Ovary (tissue), 9 donors: Measurements from ENCODE around the gene ANKDD1A. TPM values are rescaled to one million over a fixed set of nuclear protein-coding genes. Genes with fewer than 3 reads are reported as not detected.

Experiments
- DNase-seq, 5 donors: peaks; one replicate each; pipeline ENCODE4 v3.0.0-alpha.2; 2019 to 2020
- H3K27ac ChIP-seq, 2 donors: fragments of 200-600 bp; one replicate each; pipeline versions ENCODE4 v1.5.1 to v1.8.0; 2019 to 2022
- H3K27me3 ChIP-seq: fragments of 200-600 bp; one replicate; pipeline ENCODE4 v1.8.0; 2022
- H3K36me3 ChIP-seq: fragments of 200-600 bp; sonication (generic); one replicate; pipeline ENCODE4 v1.5.1; 2019
- H3K4me1 ChIP-seq: one replicate; pipeline ENCODE4 v1.8.1; 2013; ENCODE audit warnings: mild to moderate bottlenecking, moderate library complexity; ENCODE audit not compliant: insufficient read depth
- H3K4me3 ChIP-seq: fragments of 200-600 bp; sonication (generic); one replicate; pipeline ENCODE4 v1.5.1; 2017
- H3K9me3 ChIP-seq, 2 donors: fragments of 200-600 bp in 1 of 2; sonication (generic) in 1 of 2; one replicate each; pipeline versions ENCODE4 v1.5.1 to v1.8.1; 2013 to 2019; ENCODE audit warnings: mild to moderate bottlenecking in 1 of 2, moderate library complexity in 1 of 2
- CTCF ChIP-seq, 3 donors: fragments of 450-650 bp in 2 of 3; fragments of 200-600 bp in 1 of 3; IDR thresholded peaks; one replicate each; pipeline versions ENCODE4 v1.5.1 to v1.8.0; 2016 to 2022; ENCODE audit warnings: antibody characterized with exemption in 3 of 3, mild to moderate bottlenecking in 1 of 3
- EP300 ChIP-seq: sonication (generic); formaldehyde crosslinking; IDR thresholded peaks from one replicate; pipeline ENCODE4 v1.6.1; 2017; ENCODE audit warnings: antibody characterized with exemption
- POLR2A ChIP-seq: fragments of 450-650 bp; IDR thresholded peaks from one replicate; pipeline ENCODE4 v1.6.1; 2017; ENCODE audit warnings: antibody characterized with exemption, mild to moderate bottlenecking, moderate library complexity
- WGBS, 3 donors: extraction: QIAGEN DNeasy Blood & Tissue Kit in 1 of 3; methylation state at CpG; one replicate each; pipeline versions ENCODE4 v1.1.5 to v1.1.7; 2013 to 2017; 5-methylcytosine and 5-hydroxymethylcytosine counted together
- intact Hi-C, 4 donors: fragments of 100-400 bp; cut with DNase I; formaldehyde crosslinking; loops; one replicate each; pipeline versions ENCODE4 v1.11.0 to v1.15.1; 2022 to 2023
- polyA plus RNA-seq, 2 donors: library from polyadenylated mRNA; stranded (reverse); fragments of 200-250 nt in 1 of 2; fragments of 350-450 nt in 1 of 2; fragmentation: Illumina TruSeq in 1 of 2; extraction: RNeasy Lipid Tissue Mini Kit (QIAGEN cat#74804) in 1 of 2; gene quantifications; one replicate each; pipeline ENCODE4 v1.2.3, GENCODE V29; 2013 to 2014
- total RNA-seq, 7 donors: library from RNA; depleted of rRNA in 2 of 7; stranded (reverse); fragments of >200 nt in 2 of 7; fragmentation: NEBNext Ultra II Directional in 3 of 7; extraction: Animal tissue kit (Norgen Biotek cat#: 25700) in 3 of 7; gene quantifications; one replicate each; pipeline versions ENCODE4 v1.1.0 to v1.2.4, GENCODE V29; 2016 to 2023
- donor health status: DM: no; HTN: no; CAD: no; lungs with moderate emphysema.
- donor health status: DM: no; HTN: no; CAD: no.
- donor health status: Bipolar disorder and iron deficiency.
- donor health status: DM: yes; HTN: yes; CAD: no.
- donor health status: DM: no; HTN: no; CAD: no.
- donor health status: DM: yes; HTN: yes; CAD: no.

ANKDD1A gene
- total and polyA plus RNA-seq, 9 donors, result 5.7 to 29.4 (median 10.2) TPM

- WGBS, 3 donors, result 93 to 96% (median 95%) methylated on average over 5 of the region's 5 CpGs
- intact Hi-C loops, result no loop called here
- Histone ChIP-seq H3K4me1 (no peaks in the 10 kb centered on the region), H3K27ac (no peak overlapping the region), H3K36me3 (no peaks in the 10 kb centered on the region), H3K27me3 (no peaks in the 10 kb centered on the region), H3K9me3 (no peaks in the 10 kb centered on the region), H3K4me3 (no peak overlapping the region)
- DNase-seq, result no peak
- TF ChIP-seq POLR2A (no peak), EP300 (no peak), CTCF (IDR thresholded peaks at IDR 0.05) (no peak)
Observed at GRCh38 chr15:64961013-64961412, 49.3 kb downstream of the ANKDD1A start.

- no peaks in the 10 kb centered on the region for H3K9me3 ChIP-seq
- H3K4me1 ChIP-seq, result no peaks in the 10 kb centered on the region
- no peak overlapping the region for H3K27ac ChIP-seq
- intact Hi-C loops, result no loop called here
- no peak overlapping the region for H3K4me3 ChIP-seq
- TF ChIP-seq EP300 (no peak), CTCF (IDR thresholded peaks at IDR 0.05) (no peak), POLR2A (no peak)
- DNase-seq, result no peak
- no peaks in the 10 kb centered on the region for H3K27me3 ChIP-seq
- 86 to 94% (median 91%) methylated on average over 1 of the region's 1 CpG for WGBS, 3 donors
- H3K36me3 ChIP-seq, result no peaks in the 10 kb centered on the region
Observed at GRCh38 chr15:64969401-64969800, 57.7 kb downstream of the ANKDD1A start.

- H3K27me3 ChIP-seq, result no peaks in the 10 kb centered on the region
- no peak for TF ChIP-seq EP300
- no peak for TF ChIP-seq POLR2A
- TF ChIP-seq CTCF (IDR thresholded peaks at IDR 0.05), result no peak
- no peak for DNase-seq
- H3K9me3 ChIP-seq, result no peaks in the 10 kb centered on the region
- H3K4me1 ChIP-seq, result no peaks in the 10 kb centered on the region
- no peaks in the 10 kb centered on the region for H3K36me3 ChIP-seq
- no peak overlapping the region for H3K27ac ChIP-seq
- 95 to 98% (median 96%) methylated on average over 7 of the region's 7 CpGs for WGBS, 3 donors
- H3K4me3 ChIP-seq, result no peak overlapping the region
- intact Hi-C loops, result no loop called here
Observed at GRCh38 chr15:64970698-64971097, 59.0 kb downstream of the ANKDD1A start.

GRCh38 chr15:64975390-64975789 lies 63.7 kb downstream of the ANKDD1A start:
- WGBS, 3 donors, result 86 to 92% (median 92%) methylated on average over 5 of the region's 5 CpGs
- intact Hi-C loops, result no loop called here
- DNase-seq, result no peak
- Histone ChIP-seq H3K36me3 (no peaks in the 10 kb centered on the region), H3K4me3 (no peak overlapping the region), H3K4me1 (no peaks in the 10 kb centered on the region), H3K9me3 (no peaks in the 10 kb centered on the region), H3K27me3 (no peaks in the 10 kb centered on the region), H3K27ac (no peak overlapping the region)
- no peak for TF ChIP-seq CTCF (IDR thresholded peaks at IDR 0.05)
- TF ChIP-seq POLR2A, result no peak
- no peak for TF ChIP-seq EP300
